NCI-H510A treated with DMSO at 0.1 percent for 48 hours (cell line): Measurements from ENCODE around the gene NPY4R2.
"Not testable (repeated sequence)": the region's sequence is repeated elsewhere in the genome, so short reads cannot be mapped to it uniquely, and the experiment has no call there.

Source experiments
- DNase-seq: peaks from one replicate; lab custom pipeline; 2025; lab: John Stamatoyannopoulos, UW

Gene NPY4R2

DNA sequence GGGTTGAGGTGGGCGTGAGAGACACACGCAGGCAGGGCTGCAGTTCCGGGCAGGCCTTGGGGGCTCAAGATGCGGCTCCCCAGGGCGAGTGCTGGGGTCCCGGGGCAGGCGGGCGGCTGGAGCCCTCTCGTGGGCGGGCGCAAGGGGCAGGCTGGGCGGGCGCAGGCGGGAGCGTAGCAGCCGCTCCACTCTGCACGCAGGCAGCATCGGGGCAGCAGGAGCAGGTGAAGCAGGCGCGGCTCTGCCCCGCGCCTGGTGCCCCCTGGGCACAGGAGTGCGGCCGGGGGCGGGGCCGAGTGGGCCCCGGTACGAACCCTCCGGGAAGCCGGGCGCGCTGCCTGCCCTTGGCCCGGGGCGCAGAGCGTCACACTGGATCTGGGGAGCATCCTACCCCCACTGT lies at the start of gene NPY4R2:
NPY4R2 (plus strand) TSS at position 188 of the 400 bp plus-strand sequence. CDS start 3,326 bp downstream, outside the sequence.
- DNase-seq, result not testable (repeated sequence)

- not testable (repeated sequence) for DNase-seq
Measured at GRCh38 chr10:47870887-47871286, 47.6 kb upstream of the NPY4R2 start.

DNA sequence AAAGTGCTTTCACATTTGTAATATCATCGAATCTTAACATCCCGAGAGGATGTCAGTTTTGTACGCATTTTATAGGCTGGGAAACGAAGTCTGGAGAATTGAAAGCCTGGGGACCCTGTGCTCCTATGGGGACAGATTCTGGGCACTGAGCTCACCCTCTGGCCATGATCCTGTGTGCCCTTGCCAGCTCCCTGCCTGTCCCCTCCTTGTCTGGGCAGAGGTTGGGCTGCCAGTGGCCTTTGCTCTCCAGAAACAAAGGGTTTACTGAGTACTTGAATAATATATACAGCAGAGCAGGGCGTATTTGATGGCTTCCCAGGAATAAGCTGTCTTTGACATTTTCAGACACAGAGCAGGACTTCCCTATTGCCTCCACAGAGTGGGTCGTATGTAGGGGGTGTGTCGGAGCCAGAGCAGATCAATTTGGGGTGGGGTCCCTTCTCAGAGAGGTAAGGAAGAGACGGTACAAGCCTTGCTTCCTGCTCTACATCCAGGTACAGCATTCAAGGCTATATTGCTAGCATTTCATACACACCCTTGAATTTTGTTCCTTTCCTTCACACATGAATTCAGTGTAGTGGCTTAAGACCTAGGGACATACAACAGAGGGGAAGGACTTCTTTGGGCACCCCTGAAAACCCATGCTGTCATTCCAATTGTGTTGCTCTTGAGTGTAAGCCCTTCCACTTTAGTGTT lies 46.8 kb upstream of the NPY4R2 start:
- not testable (repeated sequence) for DNase-seq

GRCh38 chr10:47872236-47872635 lies 46.2 kb upstream of the NPY4R2 start:
- DNase-seq, result not testable (repeated sequence)

DNA sequence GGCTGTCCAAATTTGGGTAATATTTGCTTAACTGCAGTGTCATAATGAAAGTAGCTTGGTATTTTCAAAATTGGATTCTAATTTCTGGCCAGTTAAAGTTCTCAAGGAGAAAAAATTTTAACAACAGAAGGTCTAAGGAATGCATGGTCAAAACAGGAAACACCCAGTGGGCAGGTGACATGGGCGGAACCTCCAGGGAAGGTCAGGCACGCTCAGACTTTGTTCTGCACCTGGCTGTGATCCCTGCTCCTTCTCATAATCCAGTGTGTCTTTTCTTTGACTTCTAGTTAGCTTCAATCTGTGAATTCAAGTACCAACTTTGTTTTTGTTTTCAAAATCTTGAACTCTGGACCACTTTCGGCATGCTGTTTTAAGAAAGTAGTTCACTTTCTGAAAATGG lies 34.2 kb upstream of the NPY4R2 start:
- DNase-seq, result not testable (repeated sequence)

- DNase-seq, result not testable (repeated sequence)
Measured at GRCh38 chr10:47884934-47885333, 33.5 kb upstream of the NPY4R2 start.

DNA sequence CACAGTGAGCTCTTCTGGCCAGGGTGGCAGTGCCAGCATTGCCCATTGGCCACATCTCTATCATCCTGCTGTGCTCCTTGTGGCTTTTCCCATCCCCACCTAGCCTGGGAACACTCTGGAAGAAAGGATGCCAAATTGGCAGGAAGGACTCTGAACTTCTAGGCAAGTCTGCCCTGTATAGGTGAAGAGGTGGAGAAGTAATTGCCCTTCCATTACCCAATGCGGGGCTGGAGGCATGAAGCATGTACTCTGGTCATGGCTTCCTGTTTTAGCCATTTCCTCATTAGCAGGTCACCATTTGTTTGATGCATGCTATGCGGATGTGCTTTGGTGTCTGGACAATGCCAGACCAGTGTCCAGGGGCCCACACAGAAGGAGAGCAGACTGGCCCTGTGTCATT lies 32.1 kb upstream of the NPY4R2 start:
- not testable (repeated sequence) for DNase-seq

DNA sequence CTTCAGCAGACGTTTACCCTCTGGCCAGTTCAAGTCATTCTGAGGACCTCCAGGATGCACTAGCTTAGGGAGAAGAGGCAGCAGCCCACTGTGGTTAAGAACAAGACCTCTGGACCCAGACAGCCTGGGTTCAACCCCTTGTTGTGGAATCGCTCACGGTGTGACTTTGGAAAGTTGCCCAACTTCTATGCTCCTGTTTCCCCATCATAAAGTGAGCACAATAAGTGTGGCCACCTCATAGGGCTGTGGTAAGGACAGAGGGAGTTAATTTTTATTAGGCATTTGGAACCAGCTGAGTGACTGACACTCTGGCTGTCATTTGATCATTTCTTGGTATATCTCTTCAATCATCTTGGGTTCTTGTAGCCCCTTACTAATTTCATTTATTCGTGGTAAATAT lies 31.6 kb upstream of the NPY4R2 start:
- not testable (repeated sequence) for DNase-seq

DNA sequence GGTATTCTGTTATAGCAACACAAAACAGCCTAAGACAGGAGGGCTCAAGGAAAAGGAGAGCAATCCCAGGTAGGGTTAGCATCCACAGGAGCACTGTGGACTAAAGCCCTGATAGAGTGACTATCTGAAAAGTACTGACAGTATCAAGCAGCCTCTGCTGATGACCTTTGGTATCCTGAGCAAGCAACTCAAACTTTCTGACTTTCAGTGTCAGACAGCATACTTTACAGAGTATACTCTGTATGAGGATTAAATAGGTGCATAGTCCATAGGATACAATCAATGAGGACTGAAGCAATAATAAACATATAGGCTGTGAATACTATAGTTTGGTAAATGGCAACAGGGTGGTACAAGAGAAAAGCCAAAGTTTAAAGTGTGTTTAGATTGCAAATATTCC lies 27.7 kb upstream of the NPY4R2 start:
- not testable (repeated sequence) for DNase-seq

DNA sequence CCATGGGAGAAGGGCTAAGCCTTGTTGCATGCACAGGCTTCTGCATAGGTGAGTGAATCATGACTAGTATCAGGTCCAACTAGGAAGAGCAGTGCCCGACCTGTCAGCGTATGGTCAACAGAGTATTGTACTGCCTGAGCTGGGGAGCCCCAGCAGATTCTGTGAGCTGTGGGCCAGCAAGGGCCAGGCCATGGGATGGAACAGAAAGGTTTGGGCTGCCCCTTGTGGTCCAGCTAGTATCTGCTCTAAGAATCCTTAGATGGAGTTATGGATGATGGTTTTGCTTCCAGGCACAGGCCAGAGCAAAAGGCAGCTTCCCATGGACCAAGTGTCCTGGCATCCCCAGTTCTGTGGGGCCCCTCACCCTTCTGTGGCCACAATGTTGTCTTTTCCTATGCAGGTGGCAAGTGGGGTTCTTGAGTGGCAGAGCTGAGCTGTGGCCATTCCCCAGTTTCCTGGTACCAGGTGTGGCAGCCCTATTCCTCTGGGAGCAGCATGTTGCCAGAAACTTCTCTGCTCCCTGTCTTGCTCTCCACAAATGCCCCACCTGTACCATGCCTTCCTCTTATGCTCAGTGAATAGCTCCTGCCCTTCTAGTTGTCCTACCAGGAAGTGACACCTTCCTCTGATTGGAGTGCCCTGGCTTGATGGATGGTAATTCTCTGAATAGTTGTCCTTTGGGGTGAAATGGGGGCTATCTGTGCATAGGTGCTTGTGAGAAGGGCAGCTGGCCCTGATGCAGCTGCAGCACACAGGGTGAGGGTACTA lies 25.8 kb upstream of the NPY4R2 start:
- DNase-seq, result not testable (repeated sequence)

DNA sequence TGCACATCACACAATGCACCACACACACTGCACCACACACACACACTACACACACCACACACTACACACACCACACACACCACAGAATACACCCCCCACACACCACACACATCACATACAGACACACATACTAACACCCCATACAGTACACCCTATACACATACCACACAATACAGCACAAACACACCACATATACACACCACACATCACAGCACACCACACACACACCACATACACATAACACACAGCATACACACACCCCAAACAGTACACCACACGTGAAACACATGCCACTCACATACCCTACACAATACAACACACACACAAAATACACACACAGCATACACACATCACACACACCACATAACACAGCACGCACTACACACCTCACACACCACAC lies 23.9 kb upstream of the NPY4R2 start:
- DNase-seq, result not testable (repeated sequence)

GRCh38 chr10:47897813-47898212 lies 20.6 kb upstream of the NPY4R2 start:
- not testable (repeated sequence) for DNase-seq

GRCh38 chr10:47909333-47909732 lies 9.1 kb upstream of the NPY4R2 start:
- DNase-seq, result not testable (repeated sequence)

GRCh38 chr10:47910486-47910885 lies 8.0 kb upstream of the NPY4R2 start:
- DNase-seq, result not testable (repeated sequence)

- DNase-seq, result not testable (repeated sequence)
Measured at GRCh38 chr10:47914052-47914451, 4.4 kb upstream of the NPY4R2 start.

- DNase-seq, result not testable (repeated sequence)
Measured at GRCh38 chr10:47915849-47916548, 2.5 kb upstream of the NPY4R2 start.

DNA sequence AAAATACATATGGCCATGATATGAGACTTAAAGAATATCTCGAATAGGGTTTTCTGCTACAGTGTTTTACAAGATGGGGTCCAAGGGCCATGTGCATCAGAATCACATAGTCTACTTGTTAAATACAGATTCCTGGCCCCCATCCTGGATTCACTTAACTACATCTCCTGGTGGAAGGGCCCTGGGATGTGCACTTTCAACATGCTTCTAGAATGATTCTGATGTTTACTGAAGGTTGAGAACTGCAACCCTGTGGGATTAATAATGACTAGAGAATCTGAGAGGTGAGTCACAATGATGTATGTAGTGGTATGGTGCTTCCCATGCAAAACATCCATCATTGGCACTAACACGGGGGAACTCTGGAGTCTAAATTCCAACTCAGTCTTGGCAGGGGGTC lies 2.1 kb downstream of the NPY4R2 start:
- not testable (repeated sequence) for DNase-seq

- DNase-seq, result not testable (repeated sequence)
Measured at GRCh38 chr10:47922503-47922902, 4.0 kb downstream of the NPY4R2 start.

DNA sequence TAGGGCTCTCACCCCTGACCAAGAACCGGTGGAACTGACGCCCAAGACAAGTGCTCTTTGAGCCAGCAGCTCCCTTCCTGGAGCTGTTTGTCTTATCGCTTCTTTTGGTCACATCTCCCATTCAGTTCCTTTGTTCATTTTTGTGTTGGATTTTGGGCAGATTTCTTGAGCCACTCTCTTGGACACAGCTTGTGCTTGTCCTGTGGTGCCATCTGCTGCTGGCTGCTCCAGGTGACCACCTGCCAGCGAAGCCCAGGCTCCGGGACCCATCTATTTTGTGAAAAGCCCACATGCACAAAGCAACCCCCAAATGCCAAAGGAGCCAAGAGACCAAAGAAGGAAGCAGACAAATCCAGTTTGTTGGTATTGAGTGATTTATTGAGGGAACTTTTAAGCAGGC lies 6.2 kb downstream of the NPY4R2 start:
- DNase-seq, result not testable (repeated sequence)

DNA sequence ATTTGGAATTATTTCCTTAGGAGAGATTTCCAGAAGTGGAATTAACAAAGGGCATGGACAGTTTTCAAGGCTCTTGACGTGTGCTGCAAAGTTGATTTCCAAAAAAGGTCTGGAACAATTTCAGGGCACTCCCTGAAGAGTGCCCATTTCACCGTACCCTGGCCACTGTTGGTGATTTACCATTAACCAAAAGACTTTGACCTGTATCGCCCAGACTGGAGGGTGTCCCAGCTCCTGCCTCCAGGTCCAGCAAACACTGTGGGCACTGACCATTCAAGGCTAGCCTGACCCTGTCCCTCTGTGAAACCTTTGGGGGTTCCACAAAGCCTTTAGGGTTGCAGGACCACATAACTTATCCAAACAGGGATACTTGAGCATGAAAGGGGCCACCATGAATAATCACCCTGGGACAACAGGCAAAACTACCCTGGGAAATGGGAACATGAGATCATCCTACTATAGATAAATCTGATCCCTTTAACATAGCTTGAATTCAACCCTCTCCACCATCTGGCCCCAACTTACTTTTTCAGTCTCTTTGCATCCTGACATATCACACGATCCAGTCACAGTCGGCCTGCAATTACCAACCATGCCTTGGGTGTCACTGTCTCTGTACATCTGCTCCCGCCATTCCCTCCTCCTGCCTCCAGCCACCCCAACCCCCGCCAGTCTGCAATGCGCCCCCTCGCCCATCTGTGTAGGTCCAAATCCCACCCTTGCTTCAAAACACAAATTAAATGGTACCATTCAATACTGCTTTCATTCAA lies 8.9 kb downstream of the NPY4R2 start:
- DNase-seq, result not testable (repeated sequence)

DNA sequence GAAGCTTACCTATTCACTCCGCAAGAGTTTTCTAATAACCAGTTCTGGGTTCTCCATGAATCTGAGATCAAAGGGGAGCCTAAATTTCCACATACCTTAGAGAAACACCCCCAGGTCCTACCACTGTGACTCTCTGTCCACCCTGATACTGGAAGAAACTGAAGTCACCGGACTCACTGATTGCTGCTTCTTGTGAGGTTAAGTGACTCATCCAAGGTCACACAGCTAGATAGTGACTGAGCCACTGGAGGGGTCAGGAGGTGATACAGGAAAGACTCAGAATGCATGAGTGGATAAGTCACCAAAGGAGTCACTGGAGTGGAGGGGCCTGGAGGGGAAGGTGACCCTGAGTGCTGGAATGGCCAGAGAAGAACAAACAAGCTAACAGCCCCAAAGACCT lies 9.8 kb downstream of the NPY4R2 start:
- DNase-seq, result not testable (repeated sequence)

GRCh38 chr10:47932824-47933223 lies 14.4 kb downstream of the NPY4R2 start:
- not testable (repeated sequence) for DNase-seq
